GM12892 (cell line): Measurements from ENCODE around the gene CFAP53.

Experiments
- POLR2A ChIP-seq: IDR thresholded peaks from 2 replicates; pipeline ENCODE4 v1.6.1; 2011; ENCODE audit warnings: low read depth, low read length, control low read depth
- POLR2AphosphoS5 ChIP-seq: IDR thresholded peaks from 2 replicates; pipeline ENCODE4 v1.6.1; 2011; ENCODE audit warnings: low read depth, low read length, control low read depth

- no peak for TF ChIP-seq POLR2AphosphoS5
- TF ChIP-seq POLR2A = no peak
These were observed 11.6 kb upstream of the CFAP53 start for GRCh38 chr18:50277942-50278341.
